PC-9 (cell line): ENCODE data around the gene TEN1. TPM values are rescaled to one million over a fixed set of nuclear protein-coding genes. Genes with fewer than 3 reads are reported as not detected.

Experiments used
- BruUV-seq: library from RNA; stranded (reverse); fragments of 400-500 nt; replicated peaks from 2 replicates; lab custom pipeline; 2021; lab: Mats Ljungman, UMichigan
- CTCF ChIA-PET: fragments of 300-600 bp; sonication (Branson Sonifier 250); formaldehyde crosslinking; loops from one replicate; lab custom pipeline; 2022; ENCODE audit warnings: antibody characterized with exemption; lab: Charles Lee
- POLR2A ChIA-PET: fragments of 300-600 bp; sonication (Branson Sonifier 250); formaldehyde crosslinking; loops from one replicate; lab custom pipeline; 2022; ENCODE audit warnings: antibody characterized with exemption; ENCODE audit not compliant: unreplicated experiment; lab: Charles Lee
- DNase-seq, 2 experiments: peaks; one replicate each; pipeline versions ENCODE4 v3.0.0 to v3.0.0-alpha.2; 2015 to 2022; ENCODE audit warnings: mixed read lengths in 1 of 2
- H2AFZ ChIP-seq: fragments of 200-600 bp; sonication (generic); 2 replicates; pipeline ENCODE4 v1.8.1; 2017; ENCODE audit warnings: antibody characterized with exemption
- H3F3A ChIP-seq: fragments of 200-600 bp; sonication (generic); 2 replicates; pipeline ENCODE4 v1.8.1; 2017; ENCODE audit warnings: antibody characterized with exemption, mild to moderate bottlenecking, low read depth; ENCODE audit not compliant: insufficient read depth
- H3K27ac ChIP-seq: fragments of 200-600 bp; sonication (generic); 2 replicates; pipeline ENCODE4 v1.6.1; 2016; ENCODE audit warnings: mixed run types
- H3K27me3 ChIP-seq: fragments of 200-600 bp; sonication (generic); 2 replicates; pipeline ENCODE4 v1.6.1; 2016; ENCODE audit warnings: low read depth, mixed run types; ENCODE audit not compliant: insufficient read depth
- H3K36me3 ChIP-seq: fragments of 200-600 bp; sonication (generic); 2 replicates; pipeline ENCODE4 v1.6.1; 2016; ENCODE audit warnings: low read depth, mixed run types
- H3K4me1 ChIP-seq: fragments of 200-600 bp; sonication (generic); replicated peaks from 2 replicates; pipeline ENCODE4 v1.6.1; 2016; ENCODE audit warnings: mixed run types; ENCODE audit not compliant: insufficient read depth
- H3K4me2 ChIP-seq: fragments of 200-600 bp; sonication (generic); 2 replicates; pipeline ENCODE4 v1.6.1; 2017; ENCODE audit warnings: mixed run types
- H3K4me3 ChIP-seq: fragments of 200-600 bp; sonication (generic); 2 replicates; pipeline ENCODE4 v1.6.1; 2016; ENCODE audit warnings: mixed run types
- H3K79me2 ChIP-seq: fragments of 200-600 bp; sonication (generic); 2 replicates; pipeline ENCODE4 v1.6.1; 2017; ENCODE audit warnings: low read depth, mixed run types
- H3K9me2 ChIP-seq: fragments of 200-600 bp; sonication (generic); 2 replicates; pipeline ENCODE4 v1.8.1; 2017; ENCODE audit warnings: mild to moderate bottlenecking; ENCODE audit not compliant: insufficient read depth
- H3K9me3 ChIP-seq: fragments of 200-600 bp; sonication (generic); 2 replicates; pipeline ENCODE4 v1.8.1; 2016; ENCODE audit warnings: low read depth; ENCODE audit not compliant: insufficient read depth
- H4K20me1 ChIP-seq: fragments of 200-600 bp; sonication (generic); 2 replicates; pipeline ENCODE4 v1.8.1; 2017; ENCODE audit not compliant: insufficient read depth
- EZH2 ChIP-seq: fragments of 200-600 bp; sonication (generic); IDR thresholded peaks from 2 replicates; pipeline ENCODE4 v1.8.0; 2017; ENCODE audit warnings: antibody characterized with exemption, low read depth
- intact Hi-C: fragments of 100-400 bp; cut with micrococcal nuclease; formaldehyde crosslinking; loops from one replicate; pipeline ENCODE4 v1.10.0; 2022; ENCODE audit not compliant: unreplicated experiment
- total RNA-seq: library from RNA; stranded (reverse); gene quantifications from 2 replicates; pipeline ENCODE4 v1.2.3, GENCODE V29; 2021
- TF ChIP-seq, protein P1 (sequence below): fragments of 200-600 bp; sonication (generic); conservative IDR thresholded peaks from 2 replicates; pipeline ENCODE4 v1.6.1; 2017; ENCODE audit warnings: mixed run types, antibody characterized with exemption, mild to moderate bottlenecking, moderate library complexity

The TEN1 gene
- total RNA-seq, 1 experiment from 2014 or later: 22.7 TPM

GRCh38 chr17:76014100-76014924, 35.3 kb downstream of the TEN1 start:
- Histone ChIP-seq H3K27ac (no peak overlapping the region), H3K4me1 (no peaks in the 10 kb centered on the region), H3K27me3 (no peaks in the 10 kb centered on the region), H3K36me3 (no peaks in the 10 kb centered on the region), H3K4me3 (no peak overlapping the region), H3K9me3 (no peaks in the 10 kb centered on the region), H3K4me2 (no peak overlapping the region), H4K20me1 (no peaks in the 10 kb centered on the region), H3K9me2 (no peaks in the 10 kb centered on the region), H3K79me2 (no peaks in the 10 kb centered on the region), H3F3A (no peaks in the 10 kb centered on the region), H2AFZ (no peak overlapping the region)
- peak in 1 of 2 experiments; percentile 69 for DNase-seq
- TF ChIP-seq EZH2: no peak
- TF ChIP-seq, protein P1, sequence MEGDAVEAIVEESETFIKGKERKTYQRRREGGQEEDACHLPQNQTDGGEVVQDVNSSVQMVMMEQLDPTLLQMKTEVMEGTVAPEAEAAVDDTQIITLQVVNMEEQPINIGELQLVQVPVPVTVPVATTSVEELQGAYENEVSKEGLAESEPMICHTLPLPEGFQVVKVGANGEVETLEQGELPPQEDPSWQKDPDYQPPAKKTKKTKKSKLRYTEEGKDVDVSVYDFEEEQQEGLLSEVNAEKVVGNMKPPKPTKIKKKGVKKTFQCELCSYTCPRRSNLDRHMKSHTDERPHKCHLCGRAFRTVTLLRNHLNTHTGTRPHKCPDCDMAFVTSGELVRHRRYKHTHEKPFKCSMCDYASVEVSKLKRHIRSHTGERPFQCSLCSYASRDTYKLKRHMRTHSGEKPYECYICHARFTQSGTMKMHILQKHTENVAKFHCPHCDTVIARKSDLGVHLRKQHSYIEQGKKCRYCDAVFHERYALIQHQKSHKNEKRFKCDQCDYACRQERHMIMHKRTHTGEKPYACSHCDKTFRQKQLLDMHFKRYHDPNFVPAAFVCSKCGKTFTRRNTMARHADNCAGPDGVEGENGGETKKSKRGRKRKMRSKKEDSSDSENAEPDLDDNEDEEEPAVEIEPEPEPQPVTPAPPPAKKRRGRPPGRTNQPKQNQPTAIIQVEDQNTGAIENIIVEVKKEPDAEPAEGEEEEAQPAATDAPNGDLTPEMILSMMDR: peak; percentile 94
- CTCF ChIA-PET: interaction anchor here (0.5 to 1.7 kb wide), 11 partner anchors 20 to 877 kb away, joined by 3 to 16 read pairs (median 4); no protein-coding TSS in a partner anchor
- POLR2A ChIA-PET: interaction anchor here (0.6 to 0.7 kb wide), 4 partner anchors 13 to 164 kb away, joined by 3 to 13 read pairs (median 4); partner anchors contain the start of gene EVPL
- intact Hi-C loops: loop anchor here (1.0 to 5.0 kb wide), 3 partner anchors 40 to 283 kb away; no protein-coding TSS in a partner anchor
- no TSS peak for BruUV-seq

DNA sequence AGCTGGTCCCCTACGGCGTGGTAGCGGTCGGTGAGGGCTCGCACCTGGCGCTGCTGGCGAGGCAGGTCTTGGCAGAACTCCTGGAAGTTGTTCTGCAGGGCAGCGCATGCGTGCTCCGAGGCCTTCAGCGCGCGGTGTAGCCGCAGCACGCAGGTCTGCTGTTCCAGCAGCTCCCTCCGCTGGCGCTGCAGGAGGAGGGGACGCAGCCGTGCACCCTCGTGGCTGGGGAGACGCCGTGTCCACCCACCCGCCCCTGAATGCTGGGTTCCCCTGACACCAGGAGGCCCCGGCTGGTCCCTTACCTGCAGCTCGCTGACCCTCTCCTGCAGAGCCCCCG, 35.9 kb downstream of the TEN1 start:
- no peak for DNase-seq

More for the DNA sequence above, 35.9 kb downstream of the TEN1 start:
- no peaks in the 10 kb centered on the region for H4K20me1 ChIP-seq
- no peaks in the 10 kb centered on the region for H3F3A ChIP-seq
- no peaks in the 10 kb centered on the region for H3K4me1 ChIP-seq
- no peaks in the 10 kb centered on the region for H3K9me2 ChIP-seq
- no peaks in the 10 kb centered on the region for H3K9me3 ChIP-seq
- H3K4me3 ChIP-seq: no peak overlapping the region
- POLR2A ChIA-PET: interaction anchor here (0.6 kb wide), 1 partner anchor 20 kb away, joined by 13 read pairs; no protein-coding TSS in a partner anchor
- no TSS peak for BruUV-seq
- no peaks in the 10 kb centered on the region for H3K79me2 ChIP-seq
- H3K4me2 ChIP-seq: no peak overlapping the region
- no peaks in the 10 kb centered on the region for H3K36me3 ChIP-seq
- intact Hi-C loops: loop anchor here (1.0 to 5.0 kb wide), 3 partner anchors 39 to 282 kb away; no protein-coding TSS in a partner anchor
- TF ChIP-seq, protein P1: no peak
- no peak for TF ChIP-seq EZH2
- no peak overlapping the region for H3K27ac ChIP-seq
- no peaks in the 10 kb centered on the region for H3K27me3 ChIP-seq
- no peak overlapping the region for H2AFZ ChIP-seq
- CTCF ChIA-PET: interaction anchor here (0.6 to 1.7 kb wide), 6 partner anchors 39 to 225 kb away, joined by 3 to 16 read pairs (median 4); no protein-coding TSS in a partner anchor
